HUES48 (cell line): ENCODE results near the gene SAE1.

Experiments
- H3K27ac ChIP-seq: one replicate; pipeline ENCODE4 v1.7.0; 2013; ENCODE audit warnings: low read depth, low read length, inconsistent platforms
- H3K27me3 ChIP-seq: 2 replicates; pipeline ENCODE4 v1.6.1; 2013; ENCODE audit warnings: mild to moderate bottlenecking, low read length; ENCODE audit not compliant: control insufficient read depth, insufficient read depth
- H3K36me3 ChIP-seq: 2 replicates; pipeline ENCODE4 v1.6.1; 2013; ENCODE audit warnings: low read length; ENCODE audit not compliant: control insufficient read depth, insufficient read depth
- H3K4me1 ChIP-seq: 2 replicates; pipeline ENCODE4 v1.6.1; 2013; ENCODE audit warnings: mild to moderate bottlenecking, low read length; ENCODE audit not compliant: control insufficient read depth, insufficient read depth
- H3K4me3 ChIP-seq: 2 replicates; pipeline ENCODE4 v1.5.1; 2013; ENCODE audit warnings: mild to moderate bottlenecking, low read depth, low read length
- H3K9ac ChIP-seq: 2 replicates; pipeline ENCODE4 v1.6.1; 2013; ENCODE audit warnings: mild to moderate bottlenecking, low read depth, low read length, moderate library complexity
- H3K9me3 ChIP-seq: 2 replicates; pipeline ENCODE4 v1.6.1; 2013; ENCODE audit warnings: low read length; ENCODE audit not compliant: control insufficient read depth, insufficient read depth

The SAE1 gene

DNA sequence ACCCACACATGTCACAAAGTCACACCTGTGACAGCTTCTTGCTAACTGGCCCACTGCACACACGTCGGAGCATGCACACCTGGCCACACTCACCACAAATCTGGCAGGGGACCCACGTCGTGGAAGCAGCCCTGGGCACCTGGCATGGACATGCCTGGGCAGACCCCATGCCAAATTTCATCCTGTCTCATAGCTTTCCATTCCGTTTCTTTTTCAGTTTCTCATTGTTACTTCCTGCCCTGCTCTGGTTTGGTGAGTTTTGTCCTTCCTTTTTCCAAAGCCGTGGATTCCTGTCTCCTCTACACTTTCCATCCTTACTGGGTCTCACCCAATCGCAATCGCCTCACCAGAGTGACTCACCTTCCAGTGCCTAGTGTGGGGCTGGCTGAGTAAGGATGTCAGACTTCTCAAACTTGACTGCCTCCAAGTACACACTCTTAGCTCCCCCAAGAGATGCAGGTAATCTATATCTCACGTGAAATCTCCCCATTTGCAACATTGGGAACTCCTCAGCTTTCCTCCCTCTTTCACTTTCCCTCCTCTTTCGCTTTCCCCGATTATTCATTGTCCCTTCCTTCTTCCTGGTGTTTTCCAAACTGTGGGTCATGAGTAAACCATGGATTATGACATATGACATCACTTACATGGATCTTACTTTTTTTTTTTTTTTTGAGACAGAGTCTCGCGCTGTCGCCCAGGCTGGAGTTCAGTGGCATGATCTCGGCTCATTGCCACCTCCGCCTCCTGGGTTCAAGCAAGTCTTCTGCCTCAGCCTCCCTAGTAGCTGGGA, 102.0 kb downstream of the SAE1 start:
- Histone ChIP-seq H3K9ac (no peak overlapping the region), H3K27ac (no peak overlapping the region), H3K4me3 (no peak overlapping the region)

DNA sequence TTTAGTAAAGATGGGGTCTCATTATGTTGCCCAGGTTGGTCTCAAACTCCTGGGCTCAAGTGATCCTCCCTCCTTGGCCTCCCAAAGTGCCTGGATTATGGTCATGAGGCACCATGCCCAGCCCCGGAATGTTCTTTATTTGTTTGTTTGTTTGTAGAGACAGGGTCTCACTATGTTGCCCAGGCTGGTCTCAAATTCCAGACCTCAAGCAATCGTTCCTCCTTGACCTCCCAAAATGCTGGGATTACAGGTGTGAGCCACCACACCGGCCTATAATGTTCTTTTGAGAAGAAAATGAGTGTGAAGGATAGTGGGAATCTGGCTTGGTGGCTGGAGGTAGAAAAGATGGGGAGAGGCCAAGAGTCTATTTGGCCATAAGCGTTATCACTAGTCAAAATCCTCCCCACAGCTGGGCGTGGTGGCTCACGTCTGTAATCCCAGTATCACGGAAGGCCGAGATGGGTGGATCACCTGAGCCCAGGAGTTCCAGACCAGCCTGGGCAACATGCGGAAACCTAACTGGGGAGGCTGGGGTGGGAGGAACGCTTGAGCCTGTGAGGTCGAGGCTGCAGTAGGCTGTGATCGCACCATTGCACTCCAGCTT, 105.5 kb downstream of the SAE1 start:
- Histone ChIP-seq H3K27me3 (peaks cover 19% of the 10 kb centered on the region), H3K9me3 (no peaks in the 10 kb centered on the region), H3K4me1 (peaks cover 16% of the 10 kb centered on the region), H3K4me3 (no peak overlapping the region), H3K9ac (no peak overlapping the region), H3K27ac (no peak overlapping the region), H3K36me3 (no peaks in the 10 kb centered on the region)

More for the DNA sequence above, 102.0 kb downstream of the SAE1 start:
- Histone ChIP-seq H3K4me1 (peaks cover 13% of the 10 kb centered on the region), H3K9me3 (no peaks in the 10 kb centered on the region), H3K27me3 (peaks cover 10% of the 10 kb centered on the region; the same call in 1 of the 2 replicates), H3K36me3 (no peaks in the 10 kb centered on the region)

DNA sequence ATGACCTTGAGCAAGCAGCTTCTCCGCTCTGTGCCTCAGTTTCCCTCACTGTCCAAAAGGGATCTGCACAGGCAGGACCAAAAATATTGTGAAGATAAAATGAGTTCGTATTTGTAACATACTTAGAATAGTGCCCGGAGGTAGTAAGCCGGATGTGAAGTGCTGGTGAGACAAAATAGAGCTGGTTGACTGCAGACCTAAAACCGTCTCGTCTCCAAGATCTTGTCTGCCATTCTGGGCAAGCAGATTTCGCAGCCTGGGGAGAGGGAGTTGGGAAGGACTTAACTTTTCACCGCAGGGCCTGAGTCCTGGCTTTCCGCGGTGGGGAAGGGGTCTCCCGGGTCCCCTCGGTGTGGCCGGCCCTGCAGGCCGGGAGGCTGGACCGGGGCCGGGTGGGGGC, 108.5 kb downstream of the SAE1 start:
- no peaks in the 10 kb centered on the region for H3K36me3 ChIP-seq
- no peak overlapping the region for H3K27ac ChIP-seq
- H3K4me1 ChIP-seq = peaks cover 13% of the 10 kb centered on the region
- H3K9ac ChIP-seq = no peak overlapping the region
- H3K9me3 ChIP-seq = no peaks in the 10 kb centered on the region
- peaks cover 34% of the 10 kb centered on the region for H3K27me3 ChIP-seq
- peak overlapping the region; percentile 68 for H3K4me3 ChIP-seq

GRCh38 chr19:47239610-47240296, 109.1 kb downstream of the SAE1 start:
- Histone ChIP-seq H3K9me3 (no peaks in the 10 kb centered on the region), H3K36me3 (no peaks in the 10 kb centered on the region), H3K9ac (no peak overlapping the region), H3K27ac (no peak overlapping the region), H3K27me3 (peaks cover 34% of the 10 kb centered on the region), H3K4me1 (peaks cover 15% of the 10 kb centered on the region), H3K4me3 (peak overlapping the region; percentile 68; the same call in 1 of the 2 replicates)

DNA sequence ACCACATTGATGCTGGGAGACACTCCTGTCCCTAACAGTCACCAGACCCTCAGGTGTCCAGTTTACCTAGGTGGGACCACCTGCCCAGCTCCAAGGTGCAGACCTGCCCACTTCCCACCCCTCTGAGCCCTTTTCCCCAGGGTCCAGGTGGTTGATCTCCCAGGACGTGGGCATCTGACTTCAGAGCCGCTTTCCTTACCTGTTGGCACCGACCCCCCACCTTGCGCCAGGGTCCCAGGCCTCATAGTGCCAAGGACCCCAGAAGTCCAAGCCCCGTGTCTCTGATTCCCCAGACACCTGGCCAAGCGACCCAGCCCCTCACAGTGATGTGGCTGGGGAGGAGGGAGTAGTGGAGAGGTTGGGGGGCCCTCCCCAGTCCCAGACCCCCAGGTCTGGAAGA, 109.9 kb downstream of the SAE1 start:
- H3K27ac ChIP-seq = no peak overlapping the region
- no peak overlapping the region for H3K9ac ChIP-seq
- no peaks in the 10 kb centered on the region for H3K9me3 ChIP-seq
- H3K27me3 ChIP-seq = peaks cover 34% of the 10 kb centered on the region
- peak overlapping the region; percentile 26; the same call in 1 of the 2 replicates for H3K4me3 ChIP-seq
- no peaks in the 10 kb centered on the region for H3K36me3 ChIP-seq
- peaks cover 16% of the 10 kb centered on the region for H3K4me1 ChIP-seq

GRCh38 chr19:47240996-47241918, 110.6 kb downstream of the SAE1 start:
- H3K27ac ChIP-seq = no peak overlapping the region
- H3K36me3 ChIP-seq = no peaks in the 10 kb centered on the region
- peak overlapping the region; percentile 26; the same call in 1 of the 2 replicates for H3K4me3 ChIP-seq
- peaks cover 16% of the 10 kb centered on the region for H3K4me1 ChIP-seq
- H3K9ac ChIP-seq = no peak overlapping the region
- H3K27me3 ChIP-seq = peaks cover 34% of the 10 kb centered on the region
- H3K9me3 ChIP-seq = no peaks in the 10 kb centered on the region

DNA sequence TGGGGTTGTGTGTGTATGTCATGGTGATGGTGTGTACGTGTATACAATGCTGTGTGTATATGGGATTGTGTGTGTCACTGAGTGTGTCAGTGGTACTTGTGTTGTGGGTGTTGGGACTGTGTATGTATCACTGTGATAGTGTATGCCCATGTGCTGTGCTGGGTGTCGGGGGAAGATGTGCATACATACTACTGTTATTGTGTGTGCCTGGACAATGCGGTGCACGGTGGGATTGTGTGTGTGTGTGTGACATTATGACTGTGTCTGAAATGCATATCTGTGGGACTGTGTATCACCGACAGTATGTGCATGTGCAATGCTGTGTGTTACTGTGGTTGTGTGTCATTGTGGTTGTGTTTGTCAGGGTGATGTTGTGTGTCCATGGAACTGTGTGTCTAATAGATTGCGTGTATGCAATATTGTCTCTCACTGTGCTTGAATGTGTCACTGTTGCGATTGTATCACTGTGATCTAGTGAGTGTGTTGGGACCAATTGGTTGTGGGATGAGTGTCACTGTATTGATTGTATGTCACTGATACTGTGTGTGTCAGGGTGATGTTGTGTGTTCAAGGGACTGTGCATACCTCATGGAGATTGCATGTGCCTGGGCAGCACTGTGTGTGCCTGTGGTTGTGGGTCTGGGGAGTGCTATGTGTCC, 111.4 kb downstream of the SAE1 start:
- Histone ChIP-seq H3K4me3 (no peak overlapping the region), H3K9ac (no peak overlapping the region), H3K27me3 (peaks cover 34% of the 10 kb centered on the region), H3K27ac (no peak overlapping the region), H3K9me3 (no peaks in the 10 kb centered on the region), H3K4me1 (peaks cover 16% of the 10 kb centered on the region), H3K36me3 (no peaks in the 10 kb centered on the region)

DNA sequence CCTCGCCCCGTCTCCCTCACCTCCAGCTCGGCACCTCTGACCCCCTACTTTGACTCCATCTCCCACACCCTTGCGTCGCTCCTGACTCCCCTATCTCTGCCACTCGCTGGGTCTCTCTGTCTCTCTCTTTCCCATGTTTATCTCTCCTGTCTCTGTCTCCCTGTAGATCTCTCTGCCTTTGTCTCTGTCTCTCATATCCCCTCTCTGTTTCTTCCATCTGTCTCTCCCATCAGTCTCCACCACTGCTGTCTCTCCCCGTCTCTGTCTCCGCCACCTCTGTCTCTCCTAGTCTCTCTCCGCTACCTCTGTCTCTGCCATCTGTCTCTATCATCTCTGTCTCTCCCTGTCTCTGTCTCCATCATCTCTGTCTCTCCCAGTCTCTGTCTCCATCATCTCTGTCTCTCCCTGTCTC, 112.7 kb downstream of the SAE1 start:
- H3K4me1 ChIP-seq = peaks cover 16% of the 10 kb centered on the region
- no peak overlapping the region; the same call in 1 of the 2 replicates for H3K9ac ChIP-seq
- H3K27me3 ChIP-seq = peaks cover 34% of the 10 kb centered on the region
- no peaks in the 10 kb centered on the region for H3K9me3 ChIP-seq
- H3K27ac ChIP-seq = no peak overlapping the region
- no peaks in the 10 kb centered on the region for H3K36me3 ChIP-seq
- peak overlapping the region; percentile 59 for H3K4me3 ChIP-seq

DNA sequence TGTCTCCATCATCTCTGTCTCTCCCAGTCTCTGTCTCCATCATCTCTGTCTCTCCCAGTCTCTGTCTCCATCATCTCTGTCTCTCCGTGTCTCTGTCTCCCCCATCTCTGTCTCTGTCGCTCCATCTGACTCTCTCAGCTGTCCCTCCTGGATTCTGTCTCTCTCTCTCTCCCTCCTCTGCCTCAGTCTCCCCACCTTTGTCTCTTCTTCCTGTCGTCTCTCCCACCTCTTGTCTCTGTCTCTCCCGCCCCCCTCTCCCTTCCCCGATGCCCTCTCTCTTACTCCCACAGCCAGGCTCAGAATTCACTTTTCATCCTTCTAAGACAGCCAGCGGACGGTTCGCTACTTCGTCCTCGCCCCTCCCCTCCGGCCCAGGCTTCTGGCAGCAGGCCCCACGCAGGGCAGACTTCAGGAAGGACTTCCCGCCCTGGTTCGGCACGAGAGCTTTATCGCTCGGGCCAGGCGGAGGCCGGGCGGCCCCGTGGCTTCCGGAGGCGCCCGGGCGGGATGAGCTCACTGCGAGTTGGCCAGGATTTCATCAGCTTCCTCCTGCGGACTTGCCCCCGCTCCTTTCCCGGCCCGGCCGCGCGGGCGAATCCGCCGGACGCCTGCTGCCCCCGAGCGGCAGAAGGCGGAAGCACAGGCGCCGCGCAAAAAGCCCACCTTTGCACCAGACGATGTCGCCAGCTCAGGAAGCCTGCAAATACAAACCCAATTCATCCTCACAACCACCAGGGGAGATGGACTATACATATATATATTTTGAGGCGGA, 113.3 kb downstream of the SAE1 start:
- Histone ChIP-seq H3K4me3 (peak overlapping the region; percentile 59), H3K36me3 (no peaks in the 10 kb centered on the region), H3K9ac (peak overlapping the region; percentile 66), H3K9me3 (no peaks in the 10 kb centered on the region), H3K27me3 (peaks cover 30% of the 10 kb centered on the region), H3K27ac (peak overlapping the region; percentile 95), H3K4me1 (peaks cover 15% of the 10 kb centered on the region)
